CD4-positive, alpha-beta T cell (primary cell): Measurements from ENCODE around the gene IL4I1. TPM values are rescaled to one million over a fixed set of nuclear protein-coding genes. Genes with fewer than 3 reads are reported as not detected.

ENCODE experiments used
- ATAC-seq: fragments of 200-7000 bp; cut with Tn5 transposase; one replicate; pipeline ENCODE4 v1.10.0; 2022; ENCODE audit warnings: mild to moderate bottlenecking; ENCODE audit not compliant: poor library complexity
- CTCF ChIA-PET: fragments of 350-600 bp; sonication (Branson Sonifier 250); formaldehyde crosslinking; loops from one replicate; lab custom pipeline; 2021; ENCODE audit warnings: antibody characterized with exemption, inconsistent platforms; lab: Charles Lee
- POLR2A ChIA-PET: fragments of 350-600 bp; sonication (Branson Sonifier 250); formaldehyde crosslinking; loops from one replicate; lab custom pipeline; 2021; ENCODE audit warnings: antibody characterized with exemption, inconsistent platforms; lab: Charles Lee
- DNase-seq, 14 experiments: peaks; one replicate each; pipeline ENCODE4 v3.0.0-alpha.2; 2013 to 2020; ENCODE audit warnings: mixed read lengths in 2 of 14
- H3K27ac ChIP-seq, 2 donors: one replicate each; pipeline versions ENCODE4 v1.5.1 to v1.7.0; 2013; ENCODE audit warnings: low read length in 2 of 2, low read depth in 1 of 2, mild to moderate bottlenecking in 1 of 2
- H3K27me3 ChIP-seq, 2 experiments: 1 replicate in 1 of 2; 2 replicates in 1 of 2; pipeline versions ENCODE4 v1.6.1 to v1.7.0; 2013; ENCODE audit warnings: low read length in 2 of 2, control low read depth in 1 of 2, mild to moderate bottlenecking in 1 of 2, moderate library complexity in 1 of 2; ENCODE audit not compliant: insufficient read depth in 2 of 2, control insufficient read depth in 1 of 2
- H3K36me3 ChIP-seq: one replicate; pipeline ENCODE4 v1.6.1; 2013; ENCODE audit warnings: low read length, control low read depth; ENCODE audit not compliant: insufficient read depth
- H3K4me1 ChIP-seq: one replicate; pipeline ENCODE4 v1.6.1; 2013; ENCODE audit warnings: low read length, control low read depth; ENCODE audit not compliant: insufficient read depth
- H3K4me3 ChIP-seq: one replicate; pipeline ENCODE4 v1.5.1; 2013; ENCODE audit warnings: mild to moderate bottlenecking, low read length, moderate library complexity
- H3K9me3 ChIP-seq, 2 experiments: 1 replicate in 1 of 2; 2 replicates in 1 of 2; pipeline versions ENCODE4 v1.6.1 to v1.7.0; 2013; ENCODE audit warnings: low read length in 2 of 2, mild to moderate bottlenecking in 2 of 2, control low read depth in 1 of 2, moderate library complexity in 1 of 2; ENCODE audit not compliant: control insufficient read depth in 1 of 2, insufficient read depth in 1 of 2
- H3K27ac Mint-ChIP-seq: one replicate; pipeline ENCODE4 v1.8.0; 2020; ENCODE audit warnings: mixed read lengths
- H3K27me3 Mint-ChIP-seq: one replicate; pipeline ENCODE4 v1.8.0; 2021; ENCODE audit warnings: mixed read lengths
- H3K36me3 Mint-ChIP-seq: one replicate; pipeline ENCODE4 v1.8.0; 2021; ENCODE audit warnings: low read depth, mixed read lengths
- H3K4me1 Mint-ChIP-seq: one replicate; pipeline ENCODE4 v1.8.0; 2021; ENCODE audit warnings: low read depth, mixed read lengths
- H3K4me3 Mint-ChIP-seq: one replicate; pipeline ENCODE4 v1.8.0; 2020; ENCODE audit warnings: mild to moderate bottlenecking, mixed read lengths
- H3K9me3 Mint-ChIP-seq: one replicate; pipeline ENCODE4 v1.8.0; 2020; ENCODE audit warnings: mixed read lengths
- intact Hi-C, 2 experiments: fragments of 100-400 bp; cut with DNase I in 1 of 2; cut with micrococcal nuclease in 1 of 2; formaldehyde crosslinking; loops; one replicate each; pipeline versions ENCODE4 v1.15.1 to v1.9.0; 2023 to 2025; cut with DNase I, micrococcal nuclease
- total RNA-seq, 174 experiments: library from RNA in 2 of 174; stranded (reverse) in 2 of 174; gene quantifications; one replicate each; pipeline ENCODE4 v1.2.3 and lab custom pipeline; 2021 to 2026
- TF ChIP-seq, protein P1 (sequence below): fragments of 200-600 bp; IDR thresholded peaks from one replicate; pipeline ENCODE4 v1.8.0; 2022; ENCODE audit warnings: antibody characterized with exemption, mild to moderate bottlenecking

The IL4I1 gene
- total RNA-seq, 2 experiments from 2014 or later = 4.7 to 5.4 TPM

DNA sequence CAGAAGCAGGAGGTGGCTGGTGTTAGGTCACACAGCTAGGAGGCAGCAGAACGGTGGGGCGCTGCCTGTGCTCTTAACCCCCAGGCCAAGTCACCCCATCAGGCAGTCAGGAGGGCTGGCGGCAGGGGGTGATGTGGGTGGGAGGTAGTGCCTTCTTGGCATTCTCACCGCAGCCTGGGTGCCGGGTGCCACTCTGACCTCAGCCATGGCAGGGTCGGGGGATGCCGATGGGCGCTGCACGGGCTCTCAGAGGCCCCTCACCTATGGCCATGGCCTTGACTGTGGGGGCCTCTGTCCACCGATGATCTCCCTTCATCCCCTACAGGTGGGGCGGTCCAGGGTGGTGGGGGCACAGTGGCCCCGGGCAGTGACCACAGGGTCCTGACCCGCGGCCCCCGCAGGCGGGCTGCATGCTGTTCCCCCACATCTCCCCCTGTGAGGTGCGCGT, 40.1 kb downstream of the IL4I1 start:
- Mint-ChIP-seq H3K9me3 (no peaks in the 10 kb centered on the region), H3K27ac (no peak overlapping the region), H3K27me3 (no peaks in the 10 kb centered on the region), H3K4me1 (peaks cover 14% of the 10 kb centered on the region), H3K4me3 (no peak overlapping the region), H3K36me3 (peaks cover 38% of the 10 kb centered on the region)
- Histone ChIP-seq H3K36me3 (peaks cover 49% of the 10 kb centered on the region), H3K27ac (no peak overlapping the region), H3K4me3 (no peak overlapping the region), H3K9me3 (peaks cover 0 to 3% of the 10 kb centered on the region in 2 experiments), H3K27me3 (no peaks in the 10 kb centered on the region), H3K4me1 (peaks cover 26% of the 10 kb centered on the region)
- ChIA-PET POLR2A (no interaction called here), CTCF (no interaction called here)
- intact Hi-C loops = no loop called here
- ATAC-seq (no peak), DNase-seq (no peak)
- TF ChIP-seq, protein P1, sequence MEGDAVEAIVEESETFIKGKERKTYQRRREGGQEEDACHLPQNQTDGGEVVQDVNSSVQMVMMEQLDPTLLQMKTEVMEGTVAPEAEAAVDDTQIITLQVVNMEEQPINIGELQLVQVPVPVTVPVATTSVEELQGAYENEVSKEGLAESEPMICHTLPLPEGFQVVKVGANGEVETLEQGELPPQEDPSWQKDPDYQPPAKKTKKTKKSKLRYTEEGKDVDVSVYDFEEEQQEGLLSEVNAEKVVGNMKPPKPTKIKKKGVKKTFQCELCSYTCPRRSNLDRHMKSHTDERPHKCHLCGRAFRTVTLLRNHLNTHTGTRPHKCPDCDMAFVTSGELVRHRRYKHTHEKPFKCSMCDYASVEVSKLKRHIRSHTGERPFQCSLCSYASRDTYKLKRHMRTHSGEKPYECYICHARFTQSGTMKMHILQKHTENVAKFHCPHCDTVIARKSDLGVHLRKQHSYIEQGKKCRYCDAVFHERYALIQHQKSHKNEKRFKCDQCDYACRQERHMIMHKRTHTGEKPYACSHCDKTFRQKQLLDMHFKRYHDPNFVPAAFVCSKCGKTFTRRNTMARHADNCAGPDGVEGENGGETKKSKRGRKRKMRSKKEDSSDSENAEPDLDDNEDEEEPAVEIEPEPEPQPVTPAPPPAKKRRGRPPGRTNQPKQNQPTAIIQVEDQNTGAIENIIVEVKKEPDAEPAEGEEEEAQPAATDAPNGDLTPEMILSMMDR = no peak

DNA sequence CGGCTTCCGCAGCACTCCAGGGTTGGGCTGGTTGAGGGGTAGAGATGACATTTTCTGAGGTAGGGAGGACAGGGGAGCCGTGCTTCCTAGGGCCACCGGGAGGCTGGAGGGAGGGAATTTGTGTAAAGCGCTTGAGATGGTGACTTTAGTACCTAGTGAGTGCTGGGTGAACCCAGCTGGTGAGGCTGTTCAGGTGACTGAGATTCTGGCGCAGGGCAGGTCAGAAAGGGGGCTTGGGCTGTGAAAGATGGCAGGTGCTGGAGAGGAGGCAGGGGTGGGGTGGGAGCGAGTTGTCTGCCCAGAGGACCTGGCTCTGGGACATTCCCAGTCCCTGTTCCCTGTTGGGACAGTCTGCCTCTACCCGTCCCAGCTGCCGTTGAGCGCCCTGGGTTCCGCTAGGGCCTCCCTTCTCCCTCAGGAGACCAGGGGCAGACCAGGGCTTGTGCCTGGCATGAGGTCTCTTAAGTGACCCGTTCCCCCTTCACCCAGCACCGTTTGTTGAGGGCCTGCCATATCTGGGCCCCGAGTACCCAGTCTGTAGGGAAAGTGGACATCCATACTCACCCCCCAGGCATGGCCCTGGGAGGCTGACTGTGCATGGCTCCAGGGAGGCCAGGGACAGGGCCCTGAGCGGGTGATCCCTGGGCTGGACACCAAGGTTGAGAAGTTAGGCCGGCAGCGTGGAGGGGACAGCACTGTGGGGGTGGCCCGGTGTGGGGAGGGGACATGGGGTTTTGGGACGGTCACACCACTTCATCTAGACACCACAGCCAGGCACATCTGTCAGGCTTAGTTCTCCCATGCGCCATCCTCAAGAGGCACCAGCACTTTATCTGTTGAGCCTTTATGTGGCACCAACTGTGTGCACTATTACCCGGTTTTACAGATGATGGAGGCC, 40.8 kb downstream of the IL4I1 start:
- peaks cover 34% of the 10 kb centered on the region for H3K36me3 Mint-ChIP-seq
- peaks cover 14% of the 10 kb centered on the region for H3K4me1 Mint-ChIP-seq
- TF ChIP-seq, protein P1 = no peak
- H3K27ac ChIP-seq = no peak overlapping the region
- no peaks in the 10 kb centered on the region for H3K9me3 Mint-ChIP-seq
- H3K36me3 ChIP-seq = peaks cover 44% of the 10 kb centered on the region
- peak overlapping the region; percentile 44 for H3K27ac Mint-ChIP-seq
- peak overlapping the region; percentile 68 for H3K4me3 Mint-ChIP-seq
- no peaks in the 10 kb centered on the region for H3K27me3 ChIP-seq
- no peak overlapping the region for H3K4me3 ChIP-seq
- H3K27me3 Mint-ChIP-seq = no peaks in the 10 kb centered on the region
- ChIA-PET POLR2A (interaction anchor here (1.6 kb wide), 1 partner anchor 14 kb away, joined by 3 read pairs; no protein-coding TSS in a partner anchor), CTCF (no interaction called here)
- H3K9me3 ChIP-seq = peaks cover 0 to 3% of the 10 kb centered on the region in 2 experiments
- ATAC-seq (no peak), DNase-seq (no peak)
- intact Hi-C loops = no loop called here
- H3K4me1 ChIP-seq = peaks cover 26% of the 10 kb centered on the region

DNA sequence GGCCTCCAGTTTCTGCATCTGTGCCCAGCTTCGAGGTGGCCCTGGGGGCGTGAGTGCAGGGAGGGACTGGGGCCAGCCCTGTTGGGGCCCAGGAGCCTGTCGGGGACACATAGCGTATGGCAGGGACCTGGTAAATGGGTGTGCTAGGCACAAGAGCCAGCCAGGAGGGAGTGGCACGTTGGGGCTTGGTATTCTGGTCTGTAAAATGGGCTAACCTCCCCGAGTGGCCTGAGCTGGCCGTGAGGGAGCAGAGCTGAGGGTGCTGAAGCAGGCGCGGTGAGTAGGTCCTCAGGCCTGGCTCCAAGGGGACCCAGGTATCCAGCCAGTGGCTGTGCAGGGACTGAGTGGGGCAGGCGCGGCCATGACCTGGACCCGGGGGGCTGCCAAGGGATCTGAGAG, 41.4 kb downstream of the IL4I1 start:
- Mint-ChIP-seq H3K27ac (peak overlapping the region; percentile 44), H3K27me3 (no peaks in the 10 kb centered on the region), H3K36me3 (peaks cover 35% of the 10 kb centered on the region), H3K9me3 (no peaks in the 10 kb centered on the region), H3K4me1 (peaks cover 15% of the 10 kb centered on the region), H3K4me3 (no peak overlapping the region)
- H3K27ac ChIP-seq = no peak overlapping the region
- H3K4me1 ChIP-seq = peaks cover 32% of the 10 kb centered on the region
- ATAC-seq = no peak
- POLR2A ChIA-PET = interaction anchor here (1.6 to 2.3 kb wide), 2 partner anchors 14 to 22 kb away, joined by 3 to 9 read pairs; partner anchors contain the start of genes AKT1S1 and TBC1D17
- intact Hi-C loops = no loop called here
- H3K9me3 ChIP-seq = peaks cover 0 to 3% of the 10 kb centered on the region in 2 experiments
- H3K36me3 ChIP-seq = peaks cover 38% of the 10 kb centered on the region
- no peaks in the 10 kb centered on the region for H3K27me3 ChIP-seq
- TF ChIP-seq, protein P1 = no peak
- H3K4me3 ChIP-seq = no peak overlapping the region
- no peak for DNase-seq
- CTCF ChIA-PET = no interaction called here
